AG09309 (cell line): Measurements from ENCODE around the gene C19orf12.

Experiments used
- DNase-seq: peaks from one replicate; pipeline ENCODE4 v3.0.0-alpha.2; 2010; ENCODE audit warnings: low read depth
- H3K4me3 ChIP-seq: 2 replicates; pipeline ENCODE4 v1.5.1; 2011; ENCODE audit warnings: mild to moderate bottlenecking, low read depth, low read length, moderate library complexity; ENCODE audit not compliant: control insufficient read depth
- CTCF ChIP-seq: IDR thresholded peaks from 2 replicates; pipeline ENCODE4 v1.5.1; 2011; ENCODE audit warnings: mild to moderate bottlenecking, low read depth, low read length, inconsistent platforms; ENCODE audit not compliant: insufficient read depth, control insufficient read depth; ENCODE audit errors: missing control alignments

The C19orf12 gene

GRCh38 chr19:29705706-29706105 is 9.4 kb downstream of the C19orf12 start:
- no peak for DNase-seq
- no peak overlapping the region for H3K4me3 ChIP-seq
- TF ChIP-seq CTCF, result no peak

GRCh38 chr19:29704562-29705558 is 10.2 kb downstream of the C19orf12 start:
- H3K4me3 ChIP-seq, result no peak overlapping the region
- DNase-seq, result no peak
- no peak for TF ChIP-seq CTCF

- no peak for TF ChIP-seq CTCF
- no peak for DNase-seq
Measured at GRCh38 chr19:29702963-29703320, 12.1 kb downstream of the C19orf12 start.

GRCh38 chr19:29702161-29702962 is 12.7 kb downstream of the C19orf12 start:
- no peak overlapping the region for H3K4me3 ChIP-seq
- no peak for TF ChIP-seq CTCF
- no peak for DNase-seq

More at GRCh38 chr19:29702963-29703320, 12.1 kb downstream of the C19orf12 start:
- H3K4me3 ChIP-seq, result no peak overlapping the region

GRCh38 chr19:29700498-29700897 is 14.6 kb downstream of the C19orf12 start:
- TF ChIP-seq CTCF, result no peak
- H3K4me3 ChIP-seq, result no peak overlapping the region
- DNase-seq, result no peak

- no peak overlapping the region for H3K4me3 ChIP-seq
- DNase-seq, result no peak
- TF ChIP-seq CTCF, result no peak
Measured at GRCh38 chr19:29699861-29700260, 15.2 kb downstream of the C19orf12 start.
